Thoracic aorta (tissue), 2 donors: Measurements from ENCODE around the gene APBA2. TPM values are rescaled to one million over a fixed set of nuclear protein-coding genes. Genes with fewer than 3 reads are reported as not detected.

ENCODE experiments used
- ATAC-seq: fragments of 150-250 bp; one replicate; pipeline ENCODE4 v1.8.0; 2017; ENCODE audit warnings: low read depth; ENCODE audit not compliant: insufficient number of reproducible peaks, low FRiP score
- DNase-seq: peaks from one replicate; pipeline ENCODE4 v3.0.0-alpha.2; 2020; ENCODE audit warnings: low spot score
- H3K27ac ChIP-seq, 2 donors: fragments of 200-600 bp; sonication (generic); 1 replicate in 1 of 2; 2 replicates in 1 of 2; pipeline ENCODE4 v1.5.1; 2016; ENCODE audit warnings: mild to moderate bottlenecking in 2 of 2, moderate library complexity in 2 of 2
- H3K27me3 ChIP-seq: fragments of 200-600 bp; sonication (generic); replicated peaks from 2 replicates; pipeline ENCODE4 v1.6.0; 2016; ENCODE audit warnings: mild to moderate bottlenecking; ENCODE audit not compliant: insufficient read depth
- H3K36me3 ChIP-seq: fragments of 200-600 bp; sonication (generic); one replicate; pipeline ENCODE4 v1.5.1; 2016
- H3K4me1 ChIP-seq, 2 donors: fragments of 200-600 bp; sonication (generic); 1 replicate in 1 of 2; 2 replicates in 1 of 2; pipeline versions ENCODE4 v1.5.1 to v1.6.0; 2016; ENCODE audit warnings: low read depth in 2 of 2, mild to moderate bottlenecking in 1 of 2; ENCODE audit not compliant: control insufficient read depth in 1 of 2
- H3K4me3 ChIP-seq: fragments of 200-600 bp; sonication (generic); 2 replicates; pipeline ENCODE4 v1.5.1; 2016; ENCODE audit warnings: mild to moderate bottlenecking
- H3K9me3 ChIP-seq: fragments of 200-600 bp; sonication (generic); 2 replicates; pipeline ENCODE4 v1.5.1; 2016
- total RNA-seq, 2 donors: library from RNA; depleted of rRNA; stranded (reverse); fragments of >200 nt; gene quantifications; one replicate each; pipeline versions ENCODE4 v1.1.0 to v1.2.3, GENCODE V29; 2016
- TF ChIP-seq, protein P1 (sequence below): fragments of 200-600 bp; sonication (generic); IDR thresholded peaks from one replicate; pipeline ENCODE4 v1.5.1; 2019; ENCODE audit warnings: antibody characterized with exemption

The APBA2 gene
- total RNA-seq, 2 donors from 2014 or later: 4.9 to 5.6 TPM

DNA sequence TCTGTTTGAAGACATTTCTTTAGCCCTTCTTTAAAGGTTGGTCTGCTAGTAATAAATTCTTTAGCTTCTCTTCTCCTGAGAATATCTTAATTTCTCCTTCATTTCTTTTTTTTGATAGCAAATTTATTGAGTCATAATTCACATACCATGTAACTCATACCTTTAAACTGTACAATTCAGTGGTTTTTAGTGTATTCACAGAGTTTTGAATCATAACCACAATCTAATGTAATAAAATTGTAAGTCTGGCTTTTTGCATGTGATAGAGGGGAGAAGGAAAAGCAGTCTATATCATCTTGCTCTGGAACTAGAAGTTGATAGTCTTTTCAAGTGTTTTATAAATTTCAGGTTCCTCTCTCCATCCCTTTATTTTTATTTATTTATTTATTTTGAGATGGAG, 81.3 kb downstream of the APBA2 start:
- no peak overlapping the region for H3K27ac ChIP-seq
- H3K4me3 ChIP-seq: no peak overlapping the region
- DNase-seq: no peak
- H3K9me3 ChIP-seq: no peaks in the 10 kb centered on the region
- no peaks in the 10 kb centered on the region for H3K27me3 ChIP-seq
- no peak for ATAC-seq
- TF ChIP-seq, protein P1, sequence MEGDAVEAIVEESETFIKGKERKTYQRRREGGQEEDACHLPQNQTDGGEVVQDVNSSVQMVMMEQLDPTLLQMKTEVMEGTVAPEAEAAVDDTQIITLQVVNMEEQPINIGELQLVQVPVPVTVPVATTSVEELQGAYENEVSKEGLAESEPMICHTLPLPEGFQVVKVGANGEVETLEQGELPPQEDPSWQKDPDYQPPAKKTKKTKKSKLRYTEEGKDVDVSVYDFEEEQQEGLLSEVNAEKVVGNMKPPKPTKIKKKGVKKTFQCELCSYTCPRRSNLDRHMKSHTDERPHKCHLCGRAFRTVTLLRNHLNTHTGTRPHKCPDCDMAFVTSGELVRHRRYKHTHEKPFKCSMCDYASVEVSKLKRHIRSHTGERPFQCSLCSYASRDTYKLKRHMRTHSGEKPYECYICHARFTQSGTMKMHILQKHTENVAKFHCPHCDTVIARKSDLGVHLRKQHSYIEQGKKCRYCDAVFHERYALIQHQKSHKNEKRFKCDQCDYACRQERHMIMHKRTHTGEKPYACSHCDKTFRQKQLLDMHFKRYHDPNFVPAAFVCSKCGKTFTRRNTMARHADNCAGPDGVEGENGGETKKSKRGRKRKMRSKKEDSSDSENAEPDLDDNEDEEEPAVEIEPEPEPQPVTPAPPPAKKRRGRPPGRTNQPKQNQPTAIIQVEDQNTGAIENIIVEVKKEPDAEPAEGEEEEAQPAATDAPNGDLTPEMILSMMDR: no peak
- H3K4me1 ChIP-seq: no peaks in the 10 kb centered on the region
- no peaks in the 10 kb centered on the region for H3K36me3 ChIP-seq

DNA sequence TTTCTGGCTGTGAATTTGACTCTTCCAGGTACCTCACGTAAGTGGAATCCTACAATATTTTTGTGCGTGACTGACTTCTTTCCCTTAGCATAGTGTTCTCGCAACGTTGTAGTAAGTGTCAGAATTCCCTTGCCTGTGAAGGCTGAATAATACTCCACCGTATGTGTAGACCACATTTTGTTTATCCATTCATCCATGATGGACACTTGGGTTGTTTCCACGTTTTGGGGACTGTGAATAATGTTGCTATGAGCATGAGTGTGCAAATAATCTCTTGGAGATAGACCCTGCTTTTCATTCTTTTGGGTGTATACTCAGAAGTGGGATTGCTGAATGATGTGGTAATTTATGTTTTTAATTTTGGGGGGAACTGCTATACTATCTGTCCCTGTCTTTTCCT, 82.2 kb downstream of the APBA2 start:
- Histone ChIP-seq H3K4me3 (no peak overlapping the region), H3K36me3 (no peaks in the 10 kb centered on the region), H3K27me3 (no peaks in the 10 kb centered on the region), H3K9me3 (no peaks in the 10 kb centered on the region), H3K27ac (no peak overlapping the region), H3K4me1 (no peaks in the 10 kb centered on the region)
- DNase-seq: no peak
- TF ChIP-seq, protein P1: no peak
- ATAC-seq: no peak

DNA sequence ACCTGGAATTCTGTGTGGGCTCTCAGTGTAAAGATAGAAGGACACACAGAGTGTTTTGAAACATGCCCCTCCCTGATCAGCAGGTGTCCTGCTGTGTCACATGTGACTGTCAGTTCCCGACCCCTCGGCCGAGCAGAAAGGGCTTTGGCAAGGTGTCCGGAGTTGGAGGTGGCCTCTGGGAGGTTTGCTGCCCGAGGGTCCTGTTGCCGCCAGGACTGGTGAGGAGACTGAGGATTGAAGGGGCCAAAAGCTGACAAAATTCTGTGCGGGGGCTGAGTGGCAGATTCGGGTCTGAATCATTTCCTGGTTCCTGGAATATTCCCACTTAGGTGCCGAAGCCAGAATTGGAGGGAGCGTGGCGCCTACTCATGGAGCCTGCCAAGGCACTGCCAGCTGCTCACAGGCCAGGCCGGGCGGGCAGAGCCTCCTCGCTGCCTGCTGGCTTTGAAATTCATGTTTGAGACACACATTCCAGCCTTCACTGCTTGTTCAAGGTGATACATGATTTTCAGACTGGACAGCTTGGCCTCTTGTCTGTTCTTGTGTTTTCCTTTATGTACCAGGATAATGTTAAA, 83.8 kb downstream of the APBA2 start:
- no peak for ATAC-seq
- no peak for DNase-seq

DNA sequence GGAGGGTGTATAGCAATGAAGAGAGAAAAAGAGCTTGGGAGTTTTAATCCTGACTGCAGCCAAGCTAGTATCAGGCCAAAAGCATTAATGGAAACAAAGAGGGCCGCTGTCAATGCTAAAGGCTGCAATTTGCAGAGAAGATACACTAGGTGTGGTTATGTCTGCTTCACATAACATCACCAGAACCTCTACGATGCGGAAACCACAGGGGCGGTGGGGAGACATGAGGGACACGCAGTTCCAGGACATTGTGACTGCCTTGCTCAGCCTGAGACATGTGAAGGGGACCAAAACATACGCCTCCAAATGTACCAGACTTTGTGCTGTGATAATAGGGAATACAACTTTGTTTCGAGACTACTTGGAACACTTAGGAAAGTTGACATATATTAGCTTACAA, 88.4 kb downstream of the APBA2 start:
- no peaks in the 10 kb centered on the region for H3K4me1 ChIP-seq
- ATAC-seq (no peak), DNase-seq (no peak)
- H3K36me3 ChIP-seq: no peaks in the 10 kb centered on the region
- no peaks in the 10 kb centered on the region for H3K27me3 ChIP-seq
- no peaks in the 10 kb centered on the region for H3K9me3 ChIP-seq
- TF ChIP-seq, protein P1: no peak
- H3K27ac ChIP-seq: no peak overlapping the region
- no peak overlapping the region for H3K4me3 ChIP-seq

More for the DNA sequence above, 83.8 kb downstream of the APBA2 start:
- H3K4me1 ChIP-seq: no peaks in the 10 kb centered on the region
- no peaks in the 10 kb centered on the region for H3K36me3 ChIP-seq
- TF ChIP-seq, protein P1: no peak
- H3K4me3 ChIP-seq: no peak overlapping the region
- no peak overlapping the region for H3K27ac ChIP-seq
- no peaks in the 10 kb centered on the region for H3K27me3 ChIP-seq
- no peaks in the 10 kb centered on the region for H3K9me3 ChIP-seq

DNA sequence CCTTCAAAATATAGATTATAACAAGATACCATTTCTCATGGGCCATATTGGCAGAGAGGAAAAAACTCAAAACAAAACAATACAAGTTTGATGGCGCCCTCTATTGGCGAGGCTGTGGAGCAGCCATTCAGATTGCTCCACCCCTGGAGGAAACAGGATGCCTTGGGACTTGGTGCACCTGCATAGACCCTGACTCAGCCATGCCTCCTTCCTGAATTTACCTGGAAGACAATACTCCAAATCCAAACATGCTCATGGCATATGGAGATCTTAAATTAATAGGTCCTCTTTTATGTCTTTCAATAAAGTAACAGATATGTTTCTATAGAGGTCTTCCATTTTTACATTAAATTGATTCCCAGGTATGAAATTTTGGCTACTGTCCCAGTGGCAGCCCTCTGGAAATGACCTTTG, 90.0 kb downstream of the APBA2 start:
- Histone ChIP-seq H3K9me3 (no peaks in the 10 kb centered on the region), H3K36me3 (no peaks in the 10 kb centered on the region), H3K27ac (no peak overlapping the region), H3K4me3 (no peak overlapping the region), H3K27me3 (no peaks in the 10 kb centered on the region), H3K4me1 (no peaks in the 10 kb centered on the region)
- DNase-seq: no peak
- TF ChIP-seq, protein P1: peak; percentile 11
- no peak for ATAC-seq
